HUES64 (cell line): Measurements from ENCODE around the gene KIAA0825.

Experiments
- H3K27ac ChIP-seq: 2 replicates; pipeline ENCODE4 v1.7.0; 2013; ENCODE audit warnings: low read depth, low read length, inconsistent platforms
- H3K27me3 ChIP-seq: 2 replicates; pipeline ENCODE4 v1.6.1; 2013; ENCODE audit warnings: mild to moderate bottlenecking, low read length; ENCODE audit not compliant: insufficient read depth
- H3K36me3 ChIP-seq: 2 replicates; pipeline ENCODE4 v1.6.1; 2013; ENCODE audit warnings: mild to moderate bottlenecking, low read length; ENCODE audit not compliant: insufficient read depth
- H3K4me1 ChIP-seq: 2 replicates; pipeline ENCODE4 v1.6.1; 2013; ENCODE audit warnings: mild to moderate bottlenecking, low read length, moderate library complexity; ENCODE audit not compliant: insufficient read depth
- H3K4me3 ChIP-seq: 2 replicates; pipeline ENCODE4 v1.5.1; 2013; ENCODE audit warnings: mild to moderate bottlenecking, low read length, moderate library complexity
- H3K9ac ChIP-seq: 2 replicates; pipeline ENCODE4 v1.6.1; 2013; ENCODE audit warnings: mild to moderate bottlenecking, low read depth, low read length
- H3K9me3 ChIP-seq: 2 replicates; pipeline ENCODE4 v1.6.1; 2013; ENCODE audit warnings: low read depth, low read length; ENCODE audit not compliant: insufficient read depth
- WGBS: fragments of 150-250, 120-280 bp; methylation state at CpG from one replicate; pipeline ENCODE4 v1.1.7; 2013; ENCODE audit warnings: missing lambda C conversion rate; 5-methylcytosine and 5-hydroxymethylcytosine counted together

KIAA0825 gene

GRCh38 chr5:94396687-94397086, 221.7 kb downstream of the KIAA0825 start:
- Histone ChIP-seq H3K27ac (no peak overlapping the region), H3K9me3 (no peaks in the 10 kb centered on the region), H3K27me3 (no peaks in the 10 kb centered on the region), H3K4me3 (no peak overlapping the region), H3K4me1 (peaks cover 16% of the 10 kb centered on the region), H3K36me3 (no peaks in the 10 kb centered on the region), H3K9ac (no peak overlapping the region)

GRCh38 chr5:94395468-94395867, 222.9 kb downstream of the KIAA0825 start:
- no peaks in the 10 kb centered on the region for H3K9me3 ChIP-seq
- H3K36me3 ChIP-seq: no peaks in the 10 kb centered on the region
- H3K4me1 ChIP-seq: peaks cover 25% of the 10 kb centered on the region
- H3K4me3 ChIP-seq: no peak overlapping the region
- WGBS: 89% methylated on average over 1 of the region's 1 CpG
- H3K9ac ChIP-seq: no peak overlapping the region
- no peaks in the 10 kb centered on the region for H3K27me3 ChIP-seq
- H3K27ac ChIP-seq: no peak overlapping the region

- 0 out of 2 replicates have a peak, but pooled peaks cover 2% of the 10 kb centered on the region for H3K9me3 ChIP-seq
- peaks cover 22% of the 10 kb centered on the region for H3K4me1 ChIP-seq
- no peak overlapping the region for H3K9ac ChIP-seq
- no peaks in the 10 kb centered on the region for H3K27me3 ChIP-seq
- H3K4me3 ChIP-seq: no peak overlapping the region
- no peak overlapping the region for H3K27ac ChIP-seq
- 44% methylated on average over 1 of the region's 1 CpG for WGBS
- H3K36me3 ChIP-seq: no peaks in the 10 kb centered on the region
Measured at GRCh38 chr5:94391996-94392395, 226.4 kb downstream of the KIAA0825 start.

- Histone ChIP-seq H3K27me3 (no peaks in the 10 kb centered on the region), H3K4me1 (peaks cover 30% of the 10 kb centered on the region), H3K36me3 (no peaks in the 10 kb centered on the region), H3K27ac (no peak overlapping the region), H3K9me3 (0 out of 2 replicates have a peak, but pooled peaks cover 2% of the 10 kb centered on the region), H3K4me3 (no peak overlapping the region), H3K9ac (no peak overlapping the region)
Measured at GRCh38 chr5:94389515-94389899, 228.9 kb downstream of the KIAA0825 start.

GRCh38 chr5:94388773-94389514, 229.5 kb downstream of the KIAA0825 start:
- no peaks in the 10 kb centered on the region for H3K27me3 ChIP-seq
- H3K27ac ChIP-seq: no peak overlapping the region
- H3K9ac ChIP-seq: no peak overlapping the region
- H3K4me3 ChIP-seq: no peak overlapping the region
- peaks cover 30% of the 10 kb centered on the region for H3K4me1 ChIP-seq
- 0 out of 2 replicates have a peak, but pooled peaks cover 2% of the 10 kb centered on the region for H3K9me3 ChIP-seq
- H3K36me3 ChIP-seq: no peaks in the 10 kb centered on the region
- 96% methylated on average over 3 of the region's 3 CpGs for WGBS

- no peak overlapping the region for H3K4me3 ChIP-seq
- H3K36me3 ChIP-seq: no peaks in the 10 kb centered on the region
- peaks cover 15% of the 10 kb centered on the region for H3K4me1 ChIP-seq
- H3K27ac ChIP-seq: no peak overlapping the region
- H3K27me3 ChIP-seq: no peaks in the 10 kb centered on the region
- 0 out of 2 replicates have a peak, but pooled peaks cover 2% of the 10 kb centered on the region for H3K9me3 ChIP-seq
- 62% methylated on average over 1 of the region's 1 CpG for WGBS
- no peak overlapping the region for H3K9ac ChIP-seq
Measured at GRCh38 chr5:94385767-94386166, 232.6 kb downstream of the KIAA0825 start.

GRCh38 chr5:94378062-94378461, 240.3 kb downstream of the KIAA0825 start:
- no peak overlapping the region for H3K4me3 ChIP-seq
- no peaks in the 10 kb centered on the region for H3K9me3 ChIP-seq
- H3K4me1 ChIP-seq: peaks cover 14% of the 10 kb centered on the region
- no peaks in the 10 kb centered on the region for H3K27me3 ChIP-seq
- H3K36me3 ChIP-seq: no peaks in the 10 kb centered on the region
- H3K9ac ChIP-seq: no peak overlapping the region
- H3K27ac ChIP-seq: no peak overlapping the region
- WGBS: no CpG with 5 or more reads among the region's 1 CpG

- Histone ChIP-seq H3K9me3 (no peaks in the 10 kb centered on the region), H3K36me3 (no peaks in the 10 kb centered on the region), H3K4me3 (no peak overlapping the region), H3K27me3 (no peaks in the 10 kb centered on the region), H3K27ac (no peak overlapping the region), H3K9ac (no peak overlapping the region), H3K4me1 (peaks cover 14% of the 10 kb centered on the region)
- 90% methylated on average over 3 of the region's 4 CpGs for WGBS
Measured at GRCh38 chr5:94376672-94377345, 241.6 kb downstream of the KIAA0825 start.

- H3K4me1 ChIP-seq: peaks cover 14% of the 10 kb centered on the region
- no peaks in the 10 kb centered on the region for H3K9me3 ChIP-seq
- WGBS: 86% methylated on average over 2 of the region's 2 CpGs
- no peak overlapping the region for H3K27ac ChIP-seq
- H3K4me3 ChIP-seq: no peak overlapping the region
- H3K36me3 ChIP-seq: no peaks in the 10 kb centered on the region
- H3K9ac ChIP-seq: no peak overlapping the region
- no peaks in the 10 kb centered on the region for H3K27me3 ChIP-seq
Measured at GRCh38 chr5:94375801-94376200, 242.6 kb downstream of the KIAA0825 start.

GRCh38 chr5:94374336-94374735, 244.1 kb downstream of the KIAA0825 start:
- Histone ChIP-seq H3K9me3 (no peaks in the 10 kb centered on the region), H3K4me1 (peaks cover 14% of the 10 kb centered on the region), H3K27ac (no peak overlapping the region), H3K4me3 (no peak overlapping the region), H3K36me3 (no peaks in the 10 kb centered on the region), H3K9ac (no peak overlapping the region), H3K27me3 (no peaks in the 10 kb centered on the region)

GRCh38 chr5:94367900-94368299, 250.5 kb downstream of the KIAA0825 start:
- Histone ChIP-seq H3K36me3 (no peaks in the 10 kb centered on the region), H3K9me3 (no peaks in the 10 kb centered on the region), H3K27me3 (no peaks in the 10 kb centered on the region), H3K9ac (no peak overlapping the region), H3K4me1 (peaks cover 9% of the 10 kb centered on the region), H3K4me3 (no peak overlapping the region), H3K27ac (no peak overlapping the region)
- 95% methylated on average over 2 of the region's 2 CpGs for WGBS
